Myocyte (in vitro differentiated cells): ENCODE measurements around the gene PIGBOS1. TPM values are rescaled to one million over a fixed set of nuclear protein-coding genes. Genes with fewer than 3 reads are reported as not detected.
"Not testable (repeated sequence)": the region's sequence is repeated elsewhere in the genome, so short reads cannot be mapped to it uniquely, and the experiment has no call there.

Experiments used
- DNase-seq: peaks from one replicate; pipeline ENCODE4 v3.0.0-alpha.2; 2012; ENCODE audit warnings: low read depth
- total RNA-seq: library from RNA; depleted of rRNA; stranded (reverse); fragments of >200 nt; gene quantifications from 2 replicates; pipeline ENCODE4 v1.2.3, GENCODE V29; 2014

PIGBOS1 gene
- total RNA-seq, 1 donor from 2014 or later = 6.2 TPM

- DNase-seq = no peak
Observed at GRCh38 chr15:55297315-55297714, 21.6 kb downstream of the PIGBOS1 start.

- peak; percentile 81 for DNase-seq
Observed at GRCh38 chr15:55290528-55291057, 28.3 kb downstream of the PIGBOS1 start.

GRCh38 chr15:55289746-55290527, 29.0 kb downstream of the PIGBOS1 start, which contains the start of gene RAB27A:
Gene RAB27A (minus strand): TSS chr15:55289813. CDS start chr15:55234934, 54,879 bp downstream.
- DNase-seq = peak; percentile 72

- DNase-seq = no peak
Observed at GRCh38 chr15:55289011-55289745, 29.7 kb downstream of the PIGBOS1 start.

GRCh38 chr15:55288006-55288717, 30.8 kb downstream of the PIGBOS1 start:
- no peak for DNase-seq

- not testable (repeated sequence) for DNase-seq
Observed at GRCh38 chr15:55286442-55287189, 32.3 kb downstream of the PIGBOS1 start.

GRCh38 chr15:55284426-55284825, 34.5 kb downstream of the PIGBOS1 start:
- no peak for DNase-seq

GRCh38 chr15:55283379-55284147, 35.4 kb downstream of the PIGBOS1 start:
- DNase-seq = no peak

GRCh38 chr15:55282284-55282833, 36.6 kb downstream of the PIGBOS1 start:
- DNase-seq = peak; percentile 58

GRCh38 chr15:55281517-55282228, 37.2 kb downstream of the PIGBOS1 start:
- no peak for DNase-seq

- DNase-seq = not testable (repeated sequence)
Observed at GRCh38 chr15:55280589-55280988, 38.3 kb downstream of the PIGBOS1 start.

GRCh38 chr15:55279746-55280351, 39.1 kb downstream of the PIGBOS1 start:
- DNase-seq = peak; percentile 86

GRCh38 chr15:55279100-55279745, 39.7 kb downstream of the PIGBOS1 start:
- peak; percentile 28 for DNase-seq

GRCh38 chr15:55277715-55278114, 41.2 kb downstream of the PIGBOS1 start:
- DNase-seq = no peak

- no peak for DNase-seq
Observed at GRCh38 chr15:55277116-55277564, 41.8 kb downstream of the PIGBOS1 start.

GRCh38 chr15:55276324-55276723, 42.6 kb downstream of the PIGBOS1 start:
- no peak for DNase-seq

- DNase-seq = no peak
Observed at GRCh38 chr15:55270291-55270690, 48.6 kb downstream of the PIGBOS1 start.

GRCh38 chr15:55268176-55268695, 50.7 kb downstream of the PIGBOS1 start:
- no peak for DNase-seq
